CD4-positive, alpha-beta T cell (primary cell): ENCODE measurements around the gene TNIK. TPM values are rescaled to one million over a fixed set of nuclear protein-coding genes. Genes with fewer than 3 reads are reported as not detected.

Source experiments
- ATAC-seq: fragments of 200-7000 bp; cut with Tn5 transposase; one replicate; pipeline ENCODE4 v1.10.0; 2022; ENCODE audit warnings: mild to moderate bottlenecking; ENCODE audit not compliant: poor library complexity
- CTCF ChIA-PET: fragments of 350-600 bp; sonication (Branson Sonifier 250); formaldehyde crosslinking; loops from one replicate; lab custom pipeline; 2021; ENCODE audit warnings: antibody characterized with exemption, inconsistent platforms; lab: Charles Lee
- POLR2A ChIA-PET: fragments of 350-600 bp; sonication (Branson Sonifier 250); formaldehyde crosslinking; loops from one replicate; lab custom pipeline; 2021; ENCODE audit warnings: antibody characterized with exemption, inconsistent platforms; lab: Charles Lee
- DNase-seq, 14 experiments: peaks; one replicate each; pipeline ENCODE4 v3.0.0-alpha.2; 2013 to 2020; ENCODE audit warnings: mixed read lengths in 2 of 14
- H3K27ac ChIP-seq, 2 donors: one replicate each; pipeline versions ENCODE4 v1.5.1 to v1.7.0; 2013; ENCODE audit warnings: low read length in 2 of 2, low read depth in 1 of 2, mild to moderate bottlenecking in 1 of 2
- H3K27me3 ChIP-seq, 2 experiments: 1 replicate in 1 of 2; 2 replicates in 1 of 2; pipeline versions ENCODE4 v1.6.1 to v1.7.0; 2013; ENCODE audit warnings: low read length in 2 of 2, control low read depth in 1 of 2, mild to moderate bottlenecking in 1 of 2, moderate library complexity in 1 of 2; ENCODE audit not compliant: insufficient read depth in 2 of 2, control insufficient read depth in 1 of 2
- H3K36me3 ChIP-seq: one replicate; pipeline ENCODE4 v1.6.1; 2013; ENCODE audit warnings: low read length, control low read depth; ENCODE audit not compliant: insufficient read depth
- H3K4me1 ChIP-seq: one replicate; pipeline ENCODE4 v1.6.1; 2013; ENCODE audit warnings: low read length, control low read depth; ENCODE audit not compliant: insufficient read depth
- H3K4me3 ChIP-seq: one replicate; pipeline ENCODE4 v1.5.1; 2013; ENCODE audit warnings: mild to moderate bottlenecking, low read length, moderate library complexity
- H3K9me3 ChIP-seq, 2 experiments: 1 replicate in 1 of 2; 2 replicates in 1 of 2; pipeline versions ENCODE4 v1.6.1 to v1.7.0; 2013; ENCODE audit warnings: low read length in 2 of 2, mild to moderate bottlenecking in 2 of 2, control low read depth in 1 of 2, moderate library complexity in 1 of 2; ENCODE audit not compliant: control insufficient read depth in 1 of 2, insufficient read depth in 1 of 2
- H3K27ac Mint-ChIP-seq: one replicate; pipeline ENCODE4 v1.8.0; 2020; ENCODE audit warnings: mixed read lengths
- H3K27me3 Mint-ChIP-seq: one replicate; pipeline ENCODE4 v1.8.0; 2021; ENCODE audit warnings: mixed read lengths
- H3K36me3 Mint-ChIP-seq: one replicate; pipeline ENCODE4 v1.8.0; 2021; ENCODE audit warnings: low read depth, mixed read lengths
- H3K4me1 Mint-ChIP-seq: one replicate; pipeline ENCODE4 v1.8.0; 2021; ENCODE audit warnings: low read depth, mixed read lengths
- H3K4me3 Mint-ChIP-seq: one replicate; pipeline ENCODE4 v1.8.0; 2020; ENCODE audit warnings: mild to moderate bottlenecking, mixed read lengths
- H3K9me3 Mint-ChIP-seq: one replicate; pipeline ENCODE4 v1.8.0; 2020; ENCODE audit warnings: mixed read lengths
- intact Hi-C, 2 experiments: fragments of 100-400 bp; cut with DNase I in 1 of 2; cut with micrococcal nuclease in 1 of 2; formaldehyde crosslinking; loops; one replicate each; pipeline versions ENCODE4 v1.15.1 to v1.9.0; 2023 to 2025; cut with DNase I, micrococcal nuclease
- total RNA-seq, 174 experiments: library from RNA in 2 of 174; stranded (reverse) in 2 of 174; gene quantifications; one replicate each; pipeline ENCODE4 v1.2.3 and lab custom pipeline; 2021 to 2026
- TF ChIP-seq, protein P1 (sequence below): fragments of 200-600 bp; IDR thresholded peaks from one replicate; pipeline ENCODE4 v1.8.0; 2022; ENCODE audit warnings: antibody characterized with exemption, mild to moderate bottlenecking

Gene TNIK
- total RNA-seq, 2 experiments from 2014 or later: 71.0 to 78.3 TPM

DNA sequence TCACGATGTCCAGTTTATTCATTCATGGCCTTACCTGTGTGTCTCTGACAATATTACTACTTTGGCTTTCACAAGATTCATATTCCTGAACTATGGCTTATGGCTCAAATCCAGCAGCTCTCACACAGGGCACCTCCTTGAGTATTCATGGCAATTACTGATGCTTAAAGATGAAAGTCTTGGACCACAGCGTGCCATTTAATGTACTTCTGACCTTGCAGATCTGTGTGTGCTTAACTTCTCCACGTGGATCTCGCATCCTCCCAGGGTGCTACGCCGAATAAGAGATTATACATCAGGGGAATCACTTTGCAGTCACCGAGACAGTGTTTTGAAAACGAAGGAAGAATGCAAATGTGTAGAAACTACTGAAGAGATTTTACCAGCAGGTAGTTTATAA is 147.5 kb downstream of the TNIK start:
- CTCF ChIA-PET: interaction anchor here (1.4 kb wide), 1 partner anchor 22 kb away, joined by 3 read pairs; no protein-coding TSS in a partner anchor
- Histone ChIP-seq H3K9me3 (no peaks in the 10 kb centered on the region), H3K27me3 (no peaks in the 10 kb centered on the region), H3K4me3 (no peak overlapping the region), H3K4me1 (peaks cover 3% of the 10 kb centered on the region), H3K27ac (no peak overlapping the region), H3K36me3 (no peaks in the 10 kb centered on the region)
- POLR2A ChIA-PET: interaction anchor here (0.8 to 1.1 kb wide), 2 partner anchors 148 to 182 kb away, joined by 3 to 4 read pairs; partner anchors contain the start of gene TNIK
- Mint-ChIP-seq H3K4me1 (peaks cover 90% of the 10 kb centered on the region), H3K27ac (peak overlapping the region; percentile 70), H3K9me3 (peaks cover 4% of the 10 kb centered on the region), H3K4me3 (no peak overlapping the region), H3K36me3 (no peaks in the 10 kb centered on the region), H3K27me3 (no peaks in the 10 kb centered on the region)
- no peak for ATAC-seq
- DNase-seq: no peak
- TF ChIP-seq, protein P1, sequence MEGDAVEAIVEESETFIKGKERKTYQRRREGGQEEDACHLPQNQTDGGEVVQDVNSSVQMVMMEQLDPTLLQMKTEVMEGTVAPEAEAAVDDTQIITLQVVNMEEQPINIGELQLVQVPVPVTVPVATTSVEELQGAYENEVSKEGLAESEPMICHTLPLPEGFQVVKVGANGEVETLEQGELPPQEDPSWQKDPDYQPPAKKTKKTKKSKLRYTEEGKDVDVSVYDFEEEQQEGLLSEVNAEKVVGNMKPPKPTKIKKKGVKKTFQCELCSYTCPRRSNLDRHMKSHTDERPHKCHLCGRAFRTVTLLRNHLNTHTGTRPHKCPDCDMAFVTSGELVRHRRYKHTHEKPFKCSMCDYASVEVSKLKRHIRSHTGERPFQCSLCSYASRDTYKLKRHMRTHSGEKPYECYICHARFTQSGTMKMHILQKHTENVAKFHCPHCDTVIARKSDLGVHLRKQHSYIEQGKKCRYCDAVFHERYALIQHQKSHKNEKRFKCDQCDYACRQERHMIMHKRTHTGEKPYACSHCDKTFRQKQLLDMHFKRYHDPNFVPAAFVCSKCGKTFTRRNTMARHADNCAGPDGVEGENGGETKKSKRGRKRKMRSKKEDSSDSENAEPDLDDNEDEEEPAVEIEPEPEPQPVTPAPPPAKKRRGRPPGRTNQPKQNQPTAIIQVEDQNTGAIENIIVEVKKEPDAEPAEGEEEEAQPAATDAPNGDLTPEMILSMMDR: no peak
- intact Hi-C loops: no loop called here

DNA sequence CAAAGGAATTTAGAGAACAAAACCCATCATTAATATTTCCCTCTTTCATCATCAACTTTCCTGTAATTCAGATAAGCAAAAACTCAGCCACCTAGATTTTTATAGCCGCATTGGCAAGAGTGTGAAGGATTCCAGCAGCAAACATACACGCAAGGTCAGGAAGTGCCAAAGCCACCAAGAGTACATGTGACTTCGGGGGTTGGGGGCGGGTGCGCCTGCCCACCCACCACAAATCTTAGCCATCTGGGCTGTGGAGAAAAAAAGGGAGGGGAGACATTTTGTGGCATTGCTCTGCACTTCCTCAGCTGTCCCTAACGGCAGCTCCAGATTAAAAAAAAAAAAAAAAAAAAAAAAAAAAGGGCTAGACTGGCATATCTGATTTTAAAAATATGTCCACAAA is 148.4 kb downstream of the TNIK start:
- ATAC-seq (no peak), DNase-seq (peak in 3 of 14 experiments; percentile 16 to 20 (median 19))
- ChIA-PET POLR2A (interaction anchor here (1.1 kb wide), 1 partner anchor 183 kb away, joined by 3 read pairs; no protein-coding TSS in a partner anchor), CTCF (interaction anchor here (1.1 to 2.7 kb wide), 3 partner anchors 17 to 34 kb away, joined by 3 to 8 read pairs (median 3); no protein-coding TSS in a partner anchor)
- Histone ChIP-seq H3K27me3 (no peaks in the 10 kb centered on the region), H3K4me1 (peaks cover 3% of the 10 kb centered on the region), H3K9me3 (no peaks in the 10 kb centered on the region), H3K36me3 (no peaks in the 10 kb centered on the region), H3K27ac (no peak overlapping the region), H3K4me3 (no peak overlapping the region)
- Mint-ChIP-seq H3K27ac (peak overlapping the region; percentile 65), H3K27me3 (no peaks in the 10 kb centered on the region), H3K9me3 (peaks cover 4% of the 10 kb centered on the region), H3K36me3 (no peaks in the 10 kb centered on the region), H3K4me1 (peaks cover 92% of the 10 kb centered on the region), H3K4me3 (peak overlapping the region; percentile 59)
- intact Hi-C loops: no loop called here
- TF ChIP-seq, protein P1: no peak

DNA sequence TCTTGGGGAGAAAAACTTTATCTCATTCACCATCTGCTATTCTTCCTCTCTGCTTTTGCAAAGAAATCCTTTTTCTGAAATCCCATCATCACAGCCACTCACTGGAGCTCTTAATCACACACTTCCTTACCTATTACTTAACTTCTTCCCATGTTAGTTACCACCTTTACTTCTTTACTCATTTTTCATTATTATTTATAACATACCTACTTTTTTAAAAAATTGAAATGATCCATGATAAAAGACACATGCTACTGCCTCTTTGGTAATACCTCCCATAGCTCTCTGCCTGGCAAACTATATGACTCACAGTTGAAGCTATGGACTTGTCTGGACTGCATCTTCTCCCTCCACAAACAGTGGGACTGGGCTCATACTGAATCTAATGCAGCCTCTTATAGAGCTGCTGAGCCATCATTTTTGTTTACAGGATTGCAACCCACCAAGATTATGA is 150.3 kb downstream of the TNIK start:
- H3K4me3 Mint-ChIP-seq: no peak overlapping the region
- H3K9me3 Mint-ChIP-seq: peaks cover 6% of the 10 kb centered on the region
- H3K27ac Mint-ChIP-seq: peak overlapping the region; percentile 37

More for the DNA sequence above, 150.3 kb downstream of the TNIK start:
- Mint-ChIP-seq H3K36me3 (peaks cover 7% of the 10 kb centered on the region), H3K4me1 (peaks cover 94% of the 10 kb centered on the region), H3K27me3 (no peaks in the 10 kb centered on the region)
- Histone ChIP-seq H3K4me3 (no peak overlapping the region), H3K4me1 (peaks cover 3% of the 10 kb centered on the region), H3K9me3 (no peaks in the 10 kb centered on the region), H3K36me3 (no peaks in the 10 kb centered on the region), H3K27me3 (no peaks in the 10 kb centered on the region), H3K27ac (no peak overlapping the region)
- no peak for DNase-seq
- CTCF ChIA-PET: interaction anchor here (0.6 to 2.7 kb wide), 3 partner anchors 19 to 28 kb away, joined by 3 to 8 read pairs (median 4); no protein-coding TSS in a partner anchor
- intact Hi-C loops: no loop called here
- TF ChIP-seq, protein P1: no peak
- no peak for ATAC-seq
- POLR2A ChIA-PET: interaction anchor here (0.8 to 1.6 kb wide), 3 partner anchors 14 to 62 kb away, joined by 4 to 7 read pairs (median 4); no protein-coding TSS in a partner anchor
